HepG2 (cell line): ENCODE data around the gene LRRC15. TPM values are rescaled to one million over a fixed set of nuclear protein-coding genes. Genes with fewer than 3 reads are reported as not detected.

Experiments used
- ARID5B ChIP-seq: IDR thresholded peaks from 2 replicates; pipeline ENCODE4 v1.4.0; 2020; ENCODE audit warnings: mild to moderate bottlenecking, missing genetic modification reagents
- ATF1 ChIP-seq: IDR thresholded peaks from 2 replicates; pipeline ENCODE4 v1.6.1; 2016; ENCODE audit warnings: mild to moderate bottlenecking, control low read depth
- ATF7-NPFF ChIP-seq: sonication (generic); formaldehyde crosslinking; IDR thresholded peaks from 2 replicates; pipeline ENCODE4 v1.8.1; 2023; ENCODE audit warnings: mild to moderate bottlenecking, low read depth, missing genetic modification reagents, moderate library complexity
- ATM ChIP-seq: fragments of 450-650 bp; IDR thresholded peaks from 2 replicates; pipeline ENCODE4 v1.7.1; 2017; ENCODE audit warnings: mild to moderate bottlenecking, borderline replicate concordance
- ETS1 ChIP-seq: sonication (generic); formaldehyde crosslinking; IDR thresholded peaks from 2 replicates; pipeline ENCODE4 v1.4.0; 2020; ENCODE audit warnings: missing genetic modification reagents
- FOXP4 ChIP-seq: sonication (generic); formaldehyde crosslinking; IDR thresholded peaks from 2 replicates; pipeline ENCODE4 v1.4.0; 2020; ENCODE audit warnings: missing genetic modification reagents
- LCORL ChIP-seq, 2 experiments: fragments of 450-650 bp in 1 of 2; sonication (generic) in 1 of 2; formaldehyde crosslinking in 1 of 2; IDR thresholded peaks; 2 replicates each; pipeline versions ENCODE4 v1.5.0 to v1.6.1; 2017 to 2020; ENCODE audit warnings: antibody characterized with exemption in 1 of 2, missing genetic modification reagents in 1 of 2
- RCOR2 ChIP-seq: IDR thresholded peaks from 2 replicates; pipeline ENCODE4 v1.6.1; 2016; ENCODE audit warnings: missing biosample characterization, missing genetic modification reagents
- SALL1 ChIP-seq: sonication (generic); formaldehyde crosslinking; IDR thresholded peaks from 2 replicates; pipeline ENCODE4 v1.8.0; 2022; ENCODE audit warnings: mild to moderate bottlenecking, missing genetic modification reagents
- polyA plus RNA-seq, 8 experiments: library from polyadenylated mRNA; depleted of rRNA in 3 of 8; stranded (reverse) in 7 of 8; unstranded in 1 of 8; fragments of >200 nt; fragmentation: Illumina TruSeq in 4 of 8; extraction: Trizol in 4 of 8; gene quantifications; 2 replicates each; pipeline versions ENCODE4 v1.2.1 to v1.2.3, GENCODE V29; 2011 to 2016; ENCODE audit warnings: low read depth in 4 of 8, missing spikeins in 1 of 8, mixed read lengths in 1 of 8; ENCODE audit not compliant: insufficient read depth in 1 of 8
- total RNA-seq, 5 experiments: library from RNA; depleted of rRNA; stranded (reverse); fragments of >200 nt; fragmentation: Illumina TruSeq; extraction: Trizol; gene quantifications; 2 replicates each; pipeline ENCODE4 v1.2.3, GENCODE V29; 2016; ENCODE audit warnings: low read depth in 1 of 5

The LRRC15 gene
- total and polyA plus RNA-seq, 2 of the 13 experiments (the other 11 are each of a cell fraction or from before 2014, with no cell fraction given), result not detected

- TF ChIP-seq ARID5B (0 out of 2 replicates have a peak, but pooled peaks have one; percentile 23), ATF7-NPFF (CRISPR knock-in tag) (no peak), ATF1 (CRISPR knock-in tag) (no peak), ETS1 (CRISPR knock-in tag) (no peak), ATM (no peak), FOXP4 (CRISPR knock-in tag) (peak; percentile 62), LCORL (IDR thresholded peaks at IDR 0.05) (no peak), LCORL (CRISPR knock-in tag; IDR thresholded peaks at IDR 0.05) (peak; percentile 79), SALL1 (CRISPR knock-in tag) (peak; percentile 40; the same call in 1 of the 2 replicates), RCOR2 (CRISPR knock-in tag) (peak; percentile 54; the same call in 1 of the 2 replicates)
Measured at GRCh38 chr3:194320100-194320499, 49.4 kb downstream of the LRRC15 start (continued).
